ENCODE results near the gene PLEKHA5.

Gene PLEKHA5

GRCh38 chr12:19288603-19289244 lies 159.2 kb downstream of the PLEKHA5 start:
- peak; percentile 39 for TF ChIP-seq CTCF (IDR thresholded peaks at IDR 0.05; ENCODE audit: low read depth, low read length, missing control alignments)
- no peaks in the 10 kb centered on the region for H3K36me3 ChIP-seq (replicated peaks)
- no peak for DNase-seq
- H3K27me3 ChIP-seq (replicated peaks), result no peaks in the 10 kb centered on the region
- H3K27ac ChIP-seq, result no peak overlapping the region
- in situ Hi-C loops (cut with HindIII; ENCODE audit: low pct_ligation_motif_present, low sequenced_read_pairs), result no loop called here
- no peak overlapping the region for H3K4me3 ChIP-seq (ENCODE audit: low read depth, low read length)

- Histone ChIP-seq H3K27me3 (replicated peaks) (no peaks in the 10 kb centered on the region), H3K27ac (no peak overlapping the region), H3K4me3 (ENCODE audit: low read depth, low read length) (no peak overlapping the region), H3K36me3 (replicated peaks) (no peaks in the 10 kb centered on the region)
- TF ChIP-seq CTCF (IDR thresholded peaks at IDR 0.05; ENCODE audit: low read depth, low read length, missing control alignments), result no peak
- no peak for DNase-seq
- in situ Hi-C loops (cut with HindIII; ENCODE audit: low pct_ligation_motif_present, low sequenced_read_pairs), result no loop called here
Measured at GRCh38 chr12:19298836-19299605, 169.5 kb downstream of the PLEKHA5 start.

GRCh38 chr12:19299765-19300164 lies 170.2 kb downstream of the PLEKHA5 start:
- H3K27ac ChIP-seq, result no peak overlapping the region

GRCh38 chr12:19301223-19301622 lies 171.7 kb downstream of the PLEKHA5 start:
- TF ChIP-seq CTCF (IDR thresholded peaks at IDR 0.05; ENCODE audit: low read depth, low read length, missing control alignments), result no peak
- no peak overlapping the region for H3K27ac ChIP-seq
- H3K36me3 ChIP-seq (replicated peaks), result no peaks in the 10 kb centered on the region
- no peak overlapping the region for H3K4me3 ChIP-seq (ENCODE audit: low read depth, low read length)
- in situ Hi-C loops (cut with HindIII; ENCODE audit: low pct_ligation_motif_present, low sequenced_read_pairs), result no loop called here
- no peaks in the 10 kb centered on the region for H3K27me3 ChIP-seq (replicated peaks)
- DNase-seq, result no peak

More at GRCh38 chr12:19299765-19300164, 170.2 kb downstream of the PLEKHA5 start:
- no peak for TF ChIP-seq CTCF (IDR thresholded peaks at IDR 0.05; ENCODE audit: low read depth, low read length, missing control alignments)
- in situ Hi-C loops (cut with HindIII; ENCODE audit: low pct_ligation_motif_present, low sequenced_read_pairs), result no loop called here
- Histone ChIP-seq H3K27me3 (replicated peaks) (no peaks in the 10 kb centered on the region), H3K4me3 (ENCODE audit: low read depth, low read length) (no peak overlapping the region), H3K36me3 (replicated peaks) (no peaks in the 10 kb centered on the region)
- peak; percentile 25 for DNase-seq

- no peak overlapping the region for H3K27ac ChIP-seq
- TF ChIP-seq CTCF (IDR thresholded peaks at IDR 0.05; ENCODE audit: low read depth, low read length, missing control alignments), result no peak
- in situ Hi-C loops (cut with HindIII; ENCODE audit: low pct_ligation_motif_present, low sequenced_read_pairs), result no loop called here
Measured at GRCh38 chr12:19301688-19302087, 172.2 kb downstream of the PLEKHA5 start.

More at GRCh38 chr12:19301688-19302087, 172.2 kb downstream of the PLEKHA5 start:
- DNase-seq, result no peak
- H3K27me3 ChIP-seq (replicated peaks), result no peaks in the 10 kb centered on the region
- no peaks in the 10 kb centered on the region for H3K36me3 ChIP-seq (replicated peaks)
- no peak overlapping the region for H3K4me3 ChIP-seq (ENCODE audit: low read depth, low read length)
